ENCODE data around the gene KRTAP4-5. TPM values are rescaled to one million over a fixed set of nuclear protein-coding genes. Genes with fewer than 3 reads are reported as not detected.
"Not testable (repeated sequence)": the region's sequence is repeated elsewhere in the genome, so short reads cannot be mapped to it uniquely, and the experiment has no call there.

Gene KRTAP4-5
- polyA plus RNA-seq, 4 donors: not detected

GRCh38 chr17:41099682-41100480, 49.7 kb downstream of the KRTAP4-5 start:
- not testable (repeated sequence) for H3K4me3 ChIP-seq (ENCODE audit: low read depth in 1 of 3, low read length in 3 of 3); H3K27me3 ChIP-seq (ENCODE audit: control insufficient read depth in 3 of 3, insufficient read depth in 3 of 3, low read length in 3 of 3); FAIRE-seq; H3K4me1 ChIP-seq (ENCODE audit: control insufficient read depth in 3 of 3, insufficient read depth in 2 of 3, low read depth in 1 of 3, low read length in 2 of 3); H3K36me3 ChIP-seq (ENCODE audit: control insufficient read depth in 3 of 3, insufficient read depth in 2 of 3, low read depth in 1 of 3, low read length in 3 of 3); H3K9me3 ChIP-seq (ENCODE audit: control insufficient read depth in 2 of 2, insufficient read depth in 1 of 2, low read depth in 1 of 2, low read length in 1 of 2); H3K27ac ChIP-seq (ENCODE audit: low read depth in 1 of 3, low read length in 2 of 3); DNase-seq
- WGBS, 3 donors: 53 to 79% (median 57%) methylated on average over 7 of the region's 7 CpGs

Other genes starting within 250 kb of the KRTAP4-5 start
- gene KRT23, start 212.2 kb downstream of the KRTAP4-5 start, polyA plus RNA-seq: under 1 TPM in 2 of 4 donors, not detected in 2; 0.66 to 0.82 TPM
- under 1 TPM in 2 of 4 donors, not detected in 2; 0.03 to 0.04 TPM for gene KRT39, start 182.9 kb downstream of the KRTAP4-5 start, polyA plus RNA-seq
- gene KRT40, start 165.5 kb downstream of the KRTAP4-5 start, polyA plus RNA-seq: under 1 TPM in 3 of 4 donors, not detected in 1; 0.10 to 0.45 (median 0.12) TPM
- gene KRTAP3-3, start 155.7 kb downstream of the KRTAP4-5 start, polyA plus RNA-seq: not detected
- gene KRTAP3-2, start 149.9 kb downstream of the KRTAP4-5 start, polyA plus RNA-seq: not detected
- not detected for gene KRTAP3-1, start 140.7 kb downstream of the KRTAP4-5 start, polyA plus RNA-seq
- under 1 TPM in 1 of 4 donors, not detected in 3; 0.04 TPM for gene KRTAP1-5, start 122.6 kb downstream of the KRTAP4-5 start, polyA plus RNA-seq
- not detected for gene KRTAP1-4, start 119.6 kb downstream of the KRTAP4-5 start, polyA plus RNA-seq
- not detected for gene KRTAP1-3, start 115.0 kb downstream of the KRTAP4-5 start, polyA plus RNA-seq
- gene KRTAP1-1, start 108.4 kb downstream of the KRTAP4-5 start, polyA plus RNA-seq: not detected
- gene KRTAP2-1, start 102.5 kb downstream of the KRTAP4-5 start, polyA plus RNA-seq: not detected
- not detected for gene KRTAP2-2, start 94.6 kb downstream of the KRTAP4-5 start, polyA plus RNA-seq
- gene KRTAP2-3, start 89.7 kb downstream of the KRTAP4-5 start, polyA plus RNA-seq: not detected
- gene KRTAP2-4, start 83.9 kb downstream of the KRTAP4-5 start, polyA plus RNA-seq: not detected
- not detected for gene KRTAP4-7, start 65.7 kb downstream of the KRTAP4-5 start, polyA plus RNA-seq
- not detected for gene KRTAP4-8, start 51.7 kb downstream of the KRTAP4-5 start, polyA plus RNA-seq
- gene KRTAP4-16, start 47.6 kb downstream of the KRTAP4-5 start, polyA plus RNA-seq: not detected
- gene KRTAP4-9, start 44.4 kb downstream of the KRTAP4-5 start, polyA plus RNA-seq: not detected
- gene KRTAP4-11, start 31.5 kb downstream of the KRTAP4-5 start, polyA plus RNA-seq: not detected
- not detected for gene KRTAP4-12, start 25.6 kb downstream of the KRTAP4-5 start, polyA plus RNA-seq
- not detected for gene KRTAP4-6, start 9.3 kb downstream of the KRTAP4-5 start, polyA plus RNA-seq
- not detected for gene KRTAP4-4, start 10.9 kb upstream of the KRTAP4-5 start, polyA plus RNA-seq
- not detected for gene KRTAP4-3, start 18.4 kb upstream of the KRTAP4-5 start, polyA plus RNA-seq
- not detected for gene KRTAP4-2, start 28.4 kb upstream of the KRTAP4-5 start, polyA plus RNA-seq
- gene KRTAP4-1, start 35.1 kb upstream of the KRTAP4-5 start, polyA plus RNA-seq: not detected
- not detected for gene KRTAP9-1, start 40.1 kb upstream of the KRTAP4-5 start, polyA plus RNA-seq
- gene KRTAP9-2, start 76.8 kb upstream of the KRTAP4-5 start, polyA plus RNA-seq: not detected
- gene KRTAP9-3, start 82.6 kb upstream of the KRTAP4-5 start, polyA plus RNA-seq: not detected
- gene KRTAP9-8, start 88.2 kb upstream of the KRTAP4-5 start, polyA plus RNA-seq: not detected
- gene KRTAP9-4, start 99.9 kb upstream of the KRTAP4-5 start, polyA plus RNA-seq: not detected
- gene KRTAP9-9, start 105.6 kb upstream of the KRTAP4-5 start, polyA plus RNA-seq: not detected
- gene KRTAP9-6, start 115.6 kb upstream of the KRTAP4-5 start, polyA plus RNA-seq: not detected
- not detected for gene KRTAP9-7, start 125.9 kb upstream of the KRTAP4-5 start, polyA plus RNA-seq
- gene KRTAP29-1, start 153.0 kb upstream of the KRTAP4-5 start, polyA plus RNA-seq: not detected
- gene KRTAP16-1, start 159.5 kb upstream of the KRTAP4-5 start, polyA plus RNA-seq: not detected
- not detected for gene KRTAP17-1, start 165.9 kb upstream of the KRTAP4-5 start, polyA plus RNA-seq
- gene KRT33A, start 201.0 kb upstream of the KRTAP4-5 start, polyA plus RNA-seq: not detected
- not detected for gene KRT33B, start 220.0 kb upstream of the KRTAP4-5 start, polyA plus RNA-seq
- gene KRT34, start 232.5 kb upstream of the KRTAP4-5 start, polyA plus RNA-seq: not detected
- not detected for gene KRT31, start 247.8 kb upstream of the KRTAP4-5 start, polyA plus RNA-seq

Measured in small intestine (tissue), 7 donors.